ENCODE data around the gene FGFRL1. TPM values are rescaled to one million over a fixed set of nuclear protein-coding genes. Genes with fewer than 3 reads are reported as not detected.

The FGFRL1 gene
- total and polyA plus RNA-seq, 2 of the 13 experiments (the other 11 are each of a cell fraction or from before 2014, with no cell fraction given) = 19.1 to 30.6 TPM

DNA sequence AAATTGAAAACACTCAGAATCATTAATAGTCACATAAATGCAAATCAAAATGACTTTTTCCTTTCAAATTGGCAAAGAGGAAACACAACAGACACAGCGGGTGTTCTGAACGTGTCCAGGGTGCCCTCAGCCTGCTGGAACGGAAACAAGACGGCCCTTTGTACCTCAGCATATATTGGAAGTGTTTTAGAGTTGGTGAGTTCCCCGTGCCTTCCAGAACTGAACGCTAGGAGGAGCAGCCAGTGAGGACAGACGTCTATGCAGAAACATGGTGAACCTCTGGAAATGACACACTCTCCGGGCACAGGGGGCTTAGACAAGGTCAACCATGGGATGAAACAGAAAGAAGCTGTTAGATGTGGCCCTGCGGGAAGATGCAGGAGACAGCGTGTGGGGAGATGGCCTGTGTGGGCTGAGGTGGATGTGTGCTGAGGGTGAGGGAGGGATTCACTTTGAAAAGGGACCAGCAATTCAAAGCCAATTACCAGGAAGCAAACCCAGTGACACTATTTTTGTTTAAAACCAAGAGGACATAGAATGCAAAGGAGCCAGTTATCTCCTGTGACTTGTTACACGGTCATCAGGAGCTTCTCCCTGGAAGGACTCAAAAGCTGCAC is 61.5 kb downstream of the FGFRL1 start (continued):
- TF ChIP-seq ZNF460 (CRISPR knock-in tag; IDR thresholded peaks at IDR 0.05; ENCODE audit: borderline replicate concordance) = no peak
- TF ChIP-seq ZKSCAN5 (CRISPR knock-in tag; IDR thresholded peaks at IDR 0.05) = no peak
- no peak for TF ChIP-seq RFX1 (IDR thresholded peaks at IDR 0.05)
- no peak for TF ChIP-seq FOXM1 (CRISPR knock-in tag; IDR thresholded peaks at IDR 0.05)
- peak; percentile 23; the same call in 1 of the 2 replicates for TF ChIP-seq RXRB (CRISPR knock-in tag; IDR thresholded peaks at IDR 0.05; ENCODE audit: borderline replicate concordance)
- TF ChIP-seq, protein P1, sequence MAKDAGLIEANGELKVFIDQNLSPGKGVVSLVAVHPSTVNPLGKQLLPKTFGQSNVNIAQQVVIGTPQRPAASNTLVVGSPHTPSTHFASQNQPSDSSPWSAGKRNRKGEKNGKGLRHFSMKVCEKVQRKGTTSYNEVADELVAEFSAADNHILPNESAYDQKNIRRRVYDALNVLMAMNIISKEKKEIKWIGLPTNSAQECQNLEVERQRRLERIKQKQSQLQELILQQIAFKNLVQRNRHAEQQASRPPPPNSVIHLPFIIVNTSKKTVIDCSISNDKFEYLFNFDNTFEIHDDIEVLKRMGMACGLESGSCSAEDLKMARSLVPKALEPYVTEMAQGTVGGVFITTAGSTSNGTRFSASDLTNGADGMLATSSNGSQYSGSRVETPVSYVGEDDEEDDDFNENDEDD (CRISPR knock-in tag; IDR thresholded peaks at IDR 0.05; ENCODE audit: borderline replicate concordance) = no peak
- 0 out of 2 replicates have a peak, but pooled peaks have one; percentile 40 for TF ChIP-seq MIER2 (CRISPR knock-in tag; IDR thresholded peaks at IDR 0.05)
- TF ChIP-seq, protein P2, sequence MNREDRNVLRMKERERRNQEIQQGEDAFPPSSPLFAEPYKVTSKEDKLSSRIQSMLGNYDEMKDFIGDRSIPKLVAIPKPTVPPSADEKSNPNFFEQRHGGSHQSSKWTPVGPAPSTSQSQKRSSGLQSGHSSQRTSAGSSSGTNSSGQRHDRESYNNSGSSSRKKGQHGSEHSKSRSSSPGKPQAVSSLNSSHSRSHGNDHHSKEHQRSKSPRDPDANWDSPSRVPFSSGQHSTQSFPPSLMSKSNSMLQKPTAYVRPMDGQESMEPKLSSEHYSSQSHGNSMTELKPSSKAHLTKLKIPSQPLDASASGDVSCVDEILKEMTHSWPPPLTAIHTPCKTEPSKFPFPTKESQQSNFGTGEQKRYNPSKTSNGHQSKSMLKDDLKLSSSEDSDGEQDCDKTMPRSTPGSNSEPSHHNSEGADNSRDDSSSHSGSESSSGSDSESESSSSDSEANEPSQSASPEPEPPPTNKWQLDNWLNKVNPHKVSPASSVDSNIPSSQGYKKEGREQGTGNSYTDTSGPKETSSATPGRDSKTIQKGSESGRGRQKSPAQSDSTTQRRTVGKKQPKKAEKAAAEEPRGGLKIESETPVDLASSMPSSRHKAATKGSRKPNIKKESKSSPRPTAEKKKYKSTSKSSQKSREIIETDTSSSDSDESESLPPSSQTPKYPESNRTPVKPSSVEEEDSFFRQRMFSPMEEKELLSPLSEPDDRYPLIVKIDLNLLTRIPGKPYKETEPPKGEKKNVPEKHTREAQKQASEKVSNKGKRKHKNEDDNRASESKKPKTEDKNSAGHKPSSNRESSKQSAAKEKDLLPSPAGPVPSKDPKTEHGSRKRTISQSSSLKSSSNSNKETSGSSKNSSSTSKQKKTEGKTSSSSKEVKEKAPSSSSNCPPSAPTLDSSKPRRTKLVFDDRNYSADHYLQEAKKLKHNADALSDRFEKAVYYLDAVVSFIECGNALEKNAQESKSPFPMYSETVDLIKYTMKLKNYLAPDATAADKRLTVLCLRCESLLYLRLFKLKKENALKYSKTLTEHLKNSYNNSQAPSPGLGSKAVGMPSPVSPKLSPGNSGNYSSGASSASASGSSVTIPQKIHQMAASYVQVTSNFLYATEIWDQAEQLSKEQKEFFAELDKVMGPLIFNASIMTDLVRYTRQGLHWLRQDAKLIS (CRISPR knock-in tag; IDR thresholded peaks at IDR 0.05) = no peak
- peak; percentile 65 for TF ChIP-seq ELF3 (CRISPR knock-in tag; IDR thresholded peaks at IDR 0.05)
- TF ChIP-seq SAP130 (CRISPR knock-in tag; IDR thresholded peaks at IDR 0.05; ENCODE audit: low read depth) = peak; percentile 38
- TF ChIP-seq ZBTB33 (CRISPR knock-in tag; IDR thresholded peaks at IDR 0.05) = no peak
- TF ChIP-seq BHLHE40 (IDR thresholded peaks at IDR 0.05; ENCODE audit: low read length) = peak; percentile 22; the same call in 1 of the 2 replicates
- peak; percentile 89 for TF ChIP-seq XRCC5 (optimal IDR thresholded peaks at IDR 0.05; ENCODE audit: low read length)
- TF ChIP-seq PHF5A (CRISPR knock-in tag; IDR thresholded peaks at IDR 0.05; ENCODE audit: low read depth, unreplicated experiment) = no peak
- TF ChIP-seq KMT2A (CRISPR knock-in tag; IDR thresholded peaks at IDR 0.05) = no peak
- peak; percentile 19; the same call in 1 of the 2 replicates for TF ChIP-seq GABPB1 (CRISPR knock-in tag; IDR thresholded peaks at IDR 0.05)
- TF ChIP-seq ZFP1 (CRISPR knock-in tag; IDR thresholded peaks at IDR 0.05) = no peak
- TF ChIP-seq ZNF777 (CRISPR knock-in tag; IDR thresholded peaks at IDR 0.05) = peak; percentile 60
- no peak for TF ChIP-seq ZNF574 (CRISPR knock-in tag; IDR thresholded peaks at IDR 0.05)
- TF ChIP-seq KDM2A (CRISPR knock-in tag; IDR thresholded peaks at IDR 0.05; ENCODE audit: borderline replicate concordance, low read depth) = 0 out of 2 replicates have a peak, but pooled peaks have one; percentile 44
- no peak for TF ChIP-seq TCF12 (IDR thresholded peaks at IDR 0.05)
- no peak for TF ChIP-seq TCF12 (CRISPR knock-in tag; IDR thresholded peaks at IDR 0.05)
- TF ChIP-seq AGO1 (IDR thresholded peaks at IDR 0.05; ENCODE audit: low read depth, low read length, poor library complexity, severe bottlenecking) = no peak

All from HepG2 (cell line).